Measurements from ENCODE around the gene GHSR. TPM values are rescaled to one million over a fixed set of nuclear protein-coding genes. Genes with fewer than 3 reads are reported as not detected.
A peak's percentile ranks its signal among the peaks of the same experiment; 100 is the strongest.
"Not testable (repeated sequence)": the region's sequence is repeated elsewhere in the genome, so short reads cannot be mapped to it uniquely, and the experiment has no call there.

GHSR gene, protein sequence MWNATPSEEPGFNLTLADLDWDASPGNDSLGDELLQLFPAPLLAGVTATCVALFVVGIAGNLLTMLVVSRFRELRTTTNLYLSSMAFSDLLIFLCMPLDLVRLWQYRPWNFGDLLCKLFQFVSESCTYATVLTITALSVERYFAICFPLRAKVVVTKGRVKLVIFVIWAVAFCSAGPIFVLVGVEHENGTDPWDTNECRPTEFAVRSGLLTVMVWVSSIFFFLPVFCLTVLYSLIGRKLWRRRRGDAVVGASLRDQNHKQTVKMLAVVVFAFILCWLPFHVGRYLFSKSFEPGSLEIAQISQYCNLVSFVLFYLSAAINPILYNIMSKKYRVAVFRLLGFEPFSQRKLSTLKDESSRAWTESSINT
- total RNA-seq, result under 1 TPM in 3 of 8 experiments, not detected in 5; 0.16 to 0.33 (median 0.21) TPM

DNA sequence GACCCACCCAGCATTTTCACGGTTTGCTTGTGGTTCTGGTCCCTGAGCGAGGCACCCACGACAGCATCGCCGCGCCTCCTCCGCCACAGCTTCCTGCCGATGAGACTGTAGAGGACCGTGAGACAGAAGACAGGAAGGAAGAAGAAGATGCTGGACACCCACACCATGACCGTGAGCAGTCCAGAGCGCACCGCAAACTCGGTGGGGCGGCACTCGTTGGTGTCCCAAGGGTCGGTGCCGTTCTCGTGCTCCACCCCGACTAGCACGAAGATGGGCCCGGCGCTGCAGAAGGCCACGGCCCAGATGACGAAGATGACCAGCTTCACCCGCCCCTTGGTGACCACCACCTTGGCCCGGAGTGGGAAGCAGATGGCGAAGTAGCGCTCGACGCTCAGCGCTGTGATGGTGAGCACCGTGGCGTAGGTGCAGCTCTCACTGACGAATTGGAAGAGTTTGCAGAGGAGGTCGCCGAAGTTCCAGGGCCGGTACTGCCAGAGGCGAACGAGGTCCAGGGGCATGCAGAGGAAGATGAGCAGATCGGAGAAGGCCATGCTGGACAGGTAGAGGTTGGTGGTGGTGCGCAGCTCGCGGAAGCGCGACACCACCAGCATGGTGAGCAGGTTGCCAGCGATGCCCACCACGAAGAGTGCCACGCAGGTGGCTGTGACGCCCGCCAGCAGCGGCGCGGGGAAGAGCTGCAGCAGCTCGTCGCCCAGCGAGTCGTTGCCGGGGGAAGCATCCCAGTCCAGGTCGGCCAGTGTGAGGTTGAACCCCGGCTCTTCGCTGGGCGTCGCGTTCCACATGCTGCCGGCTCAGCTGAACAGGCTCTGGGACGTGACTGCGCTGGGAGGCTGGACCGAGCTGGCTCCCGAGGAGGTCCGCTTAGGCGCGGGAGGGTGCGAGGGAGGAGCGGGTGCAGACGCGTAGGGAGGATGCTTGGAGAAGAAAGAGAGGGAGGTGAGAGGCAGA is at the start of gene GHSR:
Gene GHSR, minus strand, starts transcription at position 846 of the 969 bp plus-strand sequence. Its CDS starts 43 bp downstream, at position 803.
- H3K4me1 ChIP-seq (replicated peaks in 1 of 2), result peaks cover 5 to 10% of the 10 kb centered on the region in 2 donors
- in situ Hi-C loops (cut with MboI; ENCODE audit: low pct_unique_long_range_greater_than_20kb in 2 of 9, low sequenced_read_pairs in 9 of 9, unreplicated experiment in 9 of 9), result no loop called here
- ATAC-seq (replicated peaks in 6 of 8), result peak in 5 of 8 experiments; percentile 50 to 64 (median 54)
- WGBS, 10 experiments, result 0 to 18% (median 5%) methylated on average over 5 to 28 of the region's 76 CpGs; no CpG with 5 or more reads in 3 of the 10 experiments
- peak within 1 kb of the TSS; percentile 3 to 27 (median 20) for H3K4me3 ChIP-seq
- no peak within 1 kb of the TSS for H3K27ac ChIP-seq

DNA sequence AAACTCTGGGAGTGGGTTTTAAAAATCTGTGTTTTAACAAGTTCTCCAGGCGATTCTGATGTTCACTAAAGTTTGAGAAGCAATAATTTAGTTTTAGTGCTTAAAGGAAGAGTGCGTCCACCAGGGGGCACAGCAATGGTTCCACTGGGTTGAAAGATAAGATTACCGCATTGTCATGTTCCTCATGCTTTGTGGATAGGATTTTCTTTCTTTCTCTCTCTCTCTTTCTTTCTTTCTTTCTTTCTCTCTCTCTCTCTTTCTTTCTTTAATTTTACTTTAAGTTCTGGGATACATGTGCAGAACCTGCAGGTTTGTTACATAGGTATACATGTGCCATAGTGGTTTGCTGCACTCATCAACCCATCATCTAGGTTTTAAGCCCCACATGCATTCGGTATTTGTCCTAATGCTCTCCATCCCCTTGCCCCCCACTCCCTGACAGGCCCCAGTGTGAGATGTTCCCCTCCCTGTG is 42.0 kb upstream of the GHSR start:
- H3K4me1 ChIP-seq (replicated peaks in 1 of 2); H3K27ac ChIP-seq; H3K4me3 ChIP-seq: not testable (repeated sequence)
- WGBS, 10 experiments, result 0 to 68% (median 38%) methylated on average over 1 to 4 of the region's 4 CpGs
- peak in 3 of 8 experiments; percentile 63 to 65 (median 64) for ATAC-seq (replicated peaks in 6 of 8)
- in situ Hi-C loops (cut with MboI; ENCODE audit: low pct_unique_long_range_greater_than_20kb in 2 of 9, low sequenced_read_pairs in 9 of 9, unreplicated experiment in 9 of 9), result loop anchor here in 2 of 9 experiments (25.0 kb wide), 2 partner anchors 97 to 172 kb away; no protein-coding TSS in a partner anchor

DNA sequence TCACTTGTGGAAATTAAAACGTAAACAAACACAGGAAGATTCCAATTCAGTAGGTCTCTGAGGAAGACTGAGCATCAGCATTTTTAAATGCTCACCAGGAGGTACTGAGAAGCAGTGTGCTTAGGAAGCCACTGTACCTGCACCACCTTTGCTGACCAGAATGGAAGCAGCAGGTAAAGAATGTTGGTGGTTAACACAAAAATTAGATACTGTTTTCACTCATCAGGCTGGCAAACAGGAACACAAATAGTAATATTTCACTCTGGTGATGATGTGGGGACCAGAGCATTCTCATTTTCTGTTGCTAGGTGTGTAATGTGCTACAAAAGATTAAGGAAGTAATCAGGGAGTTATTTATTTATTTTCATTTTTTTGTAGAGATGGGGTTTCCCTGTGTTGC is 29.9 kb upstream of the GHSR start:
- no peak overlapping the region for H3K27ac ChIP-seq
- H3K4me3 ChIP-seq, result no peak overlapping the region
- 14 to 67% (median 23%) methylated on average over 1 of the region's 1 CpG; no CpG with 5 or more reads in 6 of the 10 experiments for WGBS, 10 experiments
- no peak for ATAC-seq (replicated peaks in 6 of 8)
- in situ Hi-C loops (cut with MboI; ENCODE audit: low pct_unique_long_range_greater_than_20kb in 2 of 9, low sequenced_read_pairs in 9 of 9, unreplicated experiment in 9 of 9), result loop anchor here in 2 of 9 experiments (25.0 kb wide), 2 partner anchors 109 to 184 kb away; no protein-coding TSS in a partner anchor
- no peaks in the 10 kb centered on the region for H3K4me1 ChIP-seq (replicated peaks in 1 of 2)

DNA sequence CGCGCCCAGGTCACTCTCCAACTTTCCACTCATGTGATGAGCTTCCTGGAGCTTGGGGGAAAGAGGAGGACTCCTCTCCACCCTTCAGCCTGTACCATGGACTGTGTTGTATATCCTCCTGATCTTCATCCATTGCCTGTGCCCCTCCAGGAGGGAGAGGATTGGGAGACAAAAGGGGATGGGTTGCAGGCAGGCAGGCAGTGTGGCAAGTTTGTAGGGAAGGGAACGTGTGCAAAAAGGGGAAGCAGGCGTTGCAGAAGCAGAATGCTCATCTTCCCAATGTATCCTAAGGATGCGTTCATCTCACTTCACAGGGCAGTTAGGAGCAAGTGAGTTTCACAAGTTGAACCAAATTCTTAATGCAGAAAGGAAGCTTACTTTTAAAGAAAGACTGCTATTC is 28.1 kb upstream of the GHSR start:
- 44 to 100% (median 93%) methylated on average over 1 to 4 of the region's 5 CpGs; no CpG with 5 or more reads in 2 of the 10 experiments for WGBS, 10 experiments
- Histone ChIP-seq H3K4me1 (replicated peaks in 1 of 2) (no peaks in the 10 kb centered on the region), H3K27ac (no peak overlapping the region), H3K4me3 (no peak overlapping the region)
- no peak for ATAC-seq (replicated peaks in 6 of 8)
- in situ Hi-C loops (cut with MboI; ENCODE audit: low pct_unique_long_range_greater_than_20kb in 2 of 9, low sequenced_read_pairs in 9 of 9, unreplicated experiment in 9 of 9), result loop anchor here in 2 of 9 experiments (25.0 kb wide), 2 partner anchors 111 to 186 kb away; no protein-coding TSS in a partner anchor

DNA sequence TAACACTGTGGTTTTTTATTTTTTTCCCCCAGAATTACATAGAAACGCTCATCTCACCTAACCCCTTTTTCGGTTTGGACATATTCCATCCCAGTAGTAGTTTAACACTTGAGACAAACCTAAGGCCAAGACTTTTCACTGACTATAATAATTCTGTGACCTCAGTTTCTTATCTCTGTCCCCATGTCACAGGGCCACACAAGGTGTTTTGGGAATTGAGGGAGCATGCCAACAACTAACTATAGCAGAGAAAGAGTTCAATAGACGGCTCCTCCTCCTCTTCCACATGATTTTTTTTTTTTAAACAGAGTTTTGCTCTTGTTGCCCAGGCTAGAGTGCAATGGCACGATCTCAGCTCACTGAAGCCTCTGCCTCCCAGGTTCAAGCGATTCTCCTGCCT is 27.4 kb upstream of the GHSR start:
- 71 to 100% (median 95%) methylated on average over 1 to 5 of the region's 5 CpGs for WGBS, 10 experiments
- Histone ChIP-seq H3K4me3 (no peak overlapping the region), H3K27ac (no peak overlapping the region), H3K4me1 (replicated peaks in 1 of 2) (no peaks in the 10 kb centered on the region)
- no peak for ATAC-seq (replicated peaks in 6 of 8)
- in situ Hi-C loops (cut with MboI; ENCODE audit: low pct_unique_long_range_greater_than_20kb in 2 of 9, low sequenced_read_pairs in 9 of 9, unreplicated experiment in 9 of 9), result loop anchor here in 2 of 9 experiments (25.0 kb wide), 2 partner anchors 112 to 187 kb away; no protein-coding TSS in a partner anchor

DNA sequence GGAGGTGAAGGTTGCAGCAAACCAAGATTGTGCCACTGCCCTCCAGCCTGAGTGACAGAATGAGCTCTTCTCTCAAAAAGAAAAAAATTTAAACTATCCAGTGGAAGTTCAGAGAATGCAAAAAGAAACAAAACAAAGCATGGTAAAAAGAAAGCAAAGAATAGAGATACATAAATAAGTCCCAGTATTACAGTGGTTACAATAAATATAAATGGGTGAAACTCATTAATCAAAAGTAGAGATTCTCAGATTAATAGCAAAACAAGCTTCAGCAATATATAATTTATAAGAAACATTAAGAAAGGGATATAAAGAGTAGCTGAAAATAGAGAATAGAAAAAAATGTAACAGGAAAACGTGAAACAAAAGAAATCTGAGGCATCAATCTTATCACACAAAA is 23.6 kb upstream of the GHSR start:
- 2 to 77% (median 38%) methylated on average over 1 of the region's 1 CpG for WGBS, 10 experiments
- in situ Hi-C loops (cut with MboI; ENCODE audit: low pct_unique_long_range_greater_than_20kb in 2 of 9, low sequenced_read_pairs in 9 of 9, unreplicated experiment in 9 of 9), result no loop called here
- H3K4me3 ChIP-seq, result no peak overlapping the region
- H3K27ac ChIP-seq, result no peak overlapping the region
- ATAC-seq (replicated peaks in 6 of 8), result no peak
- no peaks in the 10 kb centered on the region for H3K4me1 ChIP-seq (replicated peaks in 1 of 2)

DNA sequence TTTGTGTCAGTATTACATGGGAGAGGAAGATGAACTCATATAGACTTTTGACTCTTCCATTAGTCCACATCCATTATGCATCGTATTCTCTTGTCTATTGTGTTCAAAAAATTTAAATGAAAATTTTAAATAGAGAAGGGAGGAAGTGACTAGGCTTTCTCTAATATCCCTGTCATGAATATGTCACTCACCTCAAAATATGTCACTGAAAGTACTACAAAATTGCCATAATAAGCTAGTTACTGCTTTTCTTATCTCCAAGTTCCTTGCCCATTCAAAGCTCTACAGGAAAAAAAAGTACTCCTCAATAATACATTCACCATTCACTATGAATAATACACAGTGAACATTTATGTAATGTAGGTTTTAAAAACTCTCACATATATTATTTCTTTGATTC is 22.3 kb upstream of the GHSR start:
- 22 to 100% (median 89%) methylated on average over 1 of the region's 1 CpG; no CpG with 5 or more reads in 1 of the 10 experiments for WGBS, 10 experiments
- Histone ChIP-seq H3K27ac (no peak overlapping the region), H3K4me1 (replicated peaks in 1 of 2) (no peaks in the 10 kb centered on the region), H3K4me3 (no peak overlapping the region)
- no peak for ATAC-seq (replicated peaks in 6 of 8)
- in situ Hi-C loops (cut with MboI; ENCODE audit: low pct_unique_long_range_greater_than_20kb in 2 of 9, low sequenced_read_pairs in 9 of 9, unreplicated experiment in 9 of 9), result no loop called here

DNA sequence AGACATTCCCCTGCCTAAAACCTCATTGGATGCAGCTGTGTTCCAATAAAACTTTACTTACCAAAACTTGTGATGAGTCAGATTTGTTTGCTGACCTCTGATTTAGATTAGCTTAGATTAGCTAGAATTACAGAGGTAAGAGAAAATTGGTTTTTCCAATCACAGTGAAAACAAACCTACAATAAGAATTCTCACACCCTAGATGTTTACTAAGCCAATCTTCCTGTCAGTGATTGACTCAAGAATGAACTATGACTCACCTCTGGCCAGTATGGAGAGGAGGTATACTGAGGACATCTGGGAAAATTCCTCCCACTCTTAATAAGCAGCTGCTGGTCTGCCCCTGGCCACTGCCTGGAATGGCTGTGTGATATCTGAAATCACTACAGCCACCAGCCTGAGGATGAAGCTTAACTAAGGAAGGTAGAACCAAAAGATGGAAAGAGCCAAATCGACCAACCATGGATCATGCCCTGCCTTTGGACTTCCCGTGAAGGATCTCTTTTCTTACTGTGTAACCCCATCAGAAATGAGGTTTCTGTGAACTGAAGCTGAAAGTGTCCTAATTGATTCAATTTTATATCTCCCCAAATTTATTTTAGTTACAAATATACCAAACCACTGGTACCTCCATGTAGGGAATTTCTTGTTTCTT is 19.0 kb upstream of the GHSR start:
- ATAC-seq (replicated peaks in 6 of 8), result peak in 2 of 8 experiments; percentile 75 to 92
- Histone ChIP-seq H3K4me3 (no peak overlapping the region), H3K4me1 (replicated peaks in 1 of 2) (no peaks in the 10 kb centered on the region), H3K27ac (no peak overlapping the region)
- WGBS, 10 experiments, result 60 to 94% (median 80%) methylated on average over 1 to 2 of the region's 2 CpGs; no CpG with 5 or more reads in 3 of the 10 experiments
- in situ Hi-C loops (cut with MboI; ENCODE audit: low pct_unique_long_range_greater_than_20kb in 2 of 9, low sequenced_read_pairs in 9 of 9, unreplicated experiment in 9 of 9), result no loop called here

DNA sequence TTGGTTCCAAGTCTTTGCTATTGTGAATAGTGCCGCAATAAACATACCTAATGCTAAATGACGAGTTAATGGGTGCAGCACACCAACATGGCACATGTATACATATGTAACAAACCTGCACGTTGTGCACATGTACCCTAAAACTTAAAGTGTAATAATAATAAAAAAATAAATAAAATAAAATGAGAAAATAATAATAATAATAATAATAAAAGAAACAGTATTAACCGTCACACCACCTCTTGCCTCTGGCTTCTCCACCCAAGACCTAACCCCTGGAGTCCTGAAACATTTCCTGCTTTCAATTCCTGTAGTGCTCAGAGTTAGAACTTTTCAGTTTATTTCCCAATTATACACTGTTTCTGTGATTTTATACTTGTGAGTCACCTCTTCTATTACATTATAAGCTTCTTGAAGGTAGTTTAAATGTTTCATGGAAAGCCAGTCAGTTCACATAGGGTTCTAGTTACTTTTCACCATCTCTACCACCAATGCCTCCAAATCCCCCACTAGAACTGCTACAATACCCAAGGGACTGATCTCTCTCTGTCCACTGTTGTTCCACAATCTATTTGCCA is 18.4 kb upstream of the GHSR start:
- 61 to 83% (median 79%) methylated on average over 1 to 4 of the region's 4 CpGs; no CpG with 5 or more reads in 4 of the 10 experiments for WGBS, 10 experiments
- ATAC-seq (replicated peaks in 6 of 8), result no peak
- Histone ChIP-seq H3K27ac (no peak overlapping the region), H3K4me3 (no peak overlapping the region), H3K4me1 (replicated peaks in 1 of 2) (no peaks in the 10 kb centered on the region)
- in situ Hi-C loops (cut with MboI; ENCODE audit: low pct_unique_long_range_greater_than_20kb in 2 of 9, low sequenced_read_pairs in 9 of 9, unreplicated experiment in 9 of 9), result no loop called here

DNA sequence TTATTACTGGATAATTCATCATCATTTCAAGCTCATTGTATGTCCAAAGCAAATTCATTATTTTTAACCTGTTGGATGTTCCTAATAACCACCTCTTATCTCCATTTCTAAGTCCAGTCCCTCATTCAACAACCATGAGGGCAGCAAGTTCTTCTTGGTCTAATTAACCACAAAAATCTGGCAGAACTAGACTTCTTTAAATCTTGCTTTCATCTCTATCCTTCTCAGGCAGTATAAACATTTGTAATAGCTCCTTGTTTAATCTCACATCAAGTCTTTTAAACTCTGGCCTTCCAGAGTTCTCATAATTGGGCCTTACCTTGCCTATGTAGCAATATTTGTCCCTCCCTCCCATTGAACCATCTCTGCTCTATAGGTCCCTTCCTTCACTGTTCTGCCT is 17.0 kb upstream of the GHSR start:
- H3K4me3 ChIP-seq, result no peak overlapping the region
- H3K27ac ChIP-seq, result no peak overlapping the region
- no peak for ATAC-seq (replicated peaks in 6 of 8)
- in situ Hi-C loops (cut with MboI; ENCODE audit: low pct_unique_long_range_greater_than_20kb in 2 of 9, low sequenced_read_pairs in 9 of 9, unreplicated experiment in 9 of 9), result no loop called here
- H3K4me1 ChIP-seq (replicated peaks in 1 of 2), result no peaks in the 10 kb centered on the region

DNA sequence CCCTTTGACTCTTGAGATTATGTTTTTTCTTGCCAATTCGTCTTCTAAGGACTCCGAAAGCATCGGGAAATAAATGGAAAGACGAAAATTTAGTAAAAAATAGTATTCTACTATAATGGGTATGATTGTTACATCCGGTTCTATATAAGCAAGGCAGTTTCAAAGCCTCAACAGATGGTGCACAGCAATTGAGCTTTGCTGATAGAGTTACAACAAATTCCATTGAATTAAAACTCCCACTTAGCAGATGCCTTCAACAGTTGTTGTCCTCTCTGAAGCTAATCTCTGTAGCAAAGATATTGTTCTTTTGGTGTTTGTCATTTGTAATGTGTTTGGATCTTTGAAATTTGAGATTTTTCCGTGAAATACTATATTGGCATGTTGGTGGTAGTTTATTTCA is 16.1 kb upstream of the GHSR start:
- WGBS, 10 experiments, result 27 to 96% (median 87%) methylated on average over 4 to 6 of the region's 6 CpGs; no CpG with 5 or more reads in 1 of the 10 experiments
- in situ Hi-C loops (cut with MboI; ENCODE audit: low pct_unique_long_range_greater_than_20kb in 2 of 9, low sequenced_read_pairs in 9 of 9, unreplicated experiment in 9 of 9), result no loop called here
- H3K4me1 ChIP-seq (replicated peaks in 1 of 2), result no peaks in the 10 kb centered on the region
- H3K4me3 ChIP-seq, result no peak overlapping the region
- ATAC-seq (replicated peaks in 6 of 8), result no peak
- H3K27ac ChIP-seq, result no peak overlapping the region

DNA sequence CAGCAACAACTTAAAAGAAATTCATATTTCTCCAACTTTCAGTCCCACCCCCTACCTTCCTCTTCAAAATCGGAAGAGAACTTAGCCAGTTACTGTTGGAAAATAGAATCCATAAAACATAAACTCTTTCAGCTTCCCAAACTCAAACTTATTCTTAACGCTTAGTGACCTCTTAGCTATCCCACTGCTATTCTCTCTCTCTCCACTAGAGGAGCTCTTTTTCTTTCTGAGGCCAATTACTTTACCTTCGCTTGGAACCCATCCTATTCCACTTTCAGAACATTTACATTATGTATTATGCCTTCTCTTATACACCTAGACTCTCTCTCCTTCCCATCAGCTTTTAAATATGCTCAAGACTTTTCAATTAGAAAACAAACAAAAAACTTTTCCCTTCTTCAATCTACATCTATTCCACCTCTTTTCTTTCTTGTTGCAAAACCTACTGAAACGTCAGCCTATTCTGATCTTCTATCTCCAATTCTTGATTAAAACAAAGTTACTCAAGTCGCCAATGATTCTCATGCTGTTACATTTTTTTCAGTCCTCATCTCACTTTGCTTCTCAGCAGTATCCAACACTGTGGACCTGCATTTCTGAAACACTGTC is 13.4 kb upstream of the GHSR start:
- H3K4me1 ChIP-seq (replicated peaks in 1 of 2), result no peaks in the 10 kb centered on the region
- 16 to 62% (median 32%) methylated on average over 2 to 5 of the region's 5 CpGs; no CpG with 5 or more reads in 1 of the 10 experiments for WGBS, 10 experiments
- peak in 3 of 8 experiments; percentile 26 to 51 (median 40) for ATAC-seq (replicated peaks in 6 of 8)
- no peak overlapping the region for H3K27ac ChIP-seq
- in situ Hi-C loops (cut with MboI; ENCODE audit: low pct_unique_long_range_greater_than_20kb in 2 of 9, low sequenced_read_pairs in 9 of 9, unreplicated experiment in 9 of 9), result no loop called here
- no peak overlapping the region for H3K4me3 ChIP-seq

Measured in motor neuron (in vitro differentiated cells).